ENCODE measurements around the gene TRIM15. TPM values are rescaled to one million over a fixed set of nuclear protein-coding genes. Genes with fewer than 3 reads are reported as not detected.

Gene TRIM15
- total and polyA plus RNA-seq, 2 experiments from 2014 or later: not detected

DNA sequence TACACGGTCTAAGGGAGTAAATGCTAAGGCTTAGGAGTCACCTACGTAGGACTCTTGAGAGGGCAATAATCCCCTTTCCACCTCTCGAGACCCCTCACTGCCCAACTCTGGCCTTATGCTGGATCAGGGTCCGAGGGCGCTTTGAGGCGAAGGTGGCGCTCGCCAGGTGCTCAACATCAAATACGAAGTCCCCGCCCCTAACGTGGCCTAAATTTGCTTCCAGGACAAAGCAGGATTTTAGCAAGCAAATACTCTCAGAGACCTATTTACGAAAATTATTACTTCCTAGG, 50.3 kb downstream of the TRIM15 start:
- Histone ChIP-seq H3K27ac (peak overlapping the region; percentile 85), H3K4me1 (ENCODE audit: insufficient read depth) (peaks cover 15% of the 10 kb centered on the region), H2AFZ (peak overlapping the region; percentile 95), H3K27me3 (replicated peaks; ENCODE audit: insufficient read depth) (no peaks in the 10 kb centered on the region), H3K9me3 (ENCODE audit: low read depth) (no peaks in the 10 kb centered on the region), H3K36me3 (ENCODE audit: low read depth) (no peaks in the 10 kb centered on the region), H4K20me1 (ENCODE audit: insufficient read depth) (no peaks in the 10 kb centered on the region), H3F3A (ENCODE audit: insufficient read depth) (peaks cover 8% of the 10 kb centered on the region; the same call in 1 of the 2 replicates), H3K4me2 (ENCODE audit: unreplicated experiment) (peak overlapping the region; percentile 90), H3K9me2 (ENCODE audit: insufficient read depth) (no peaks in the 10 kb centered on the region), H3K4me3 (peak overlapping the region; percentile 84), H3K79me2 (ENCODE audit: insufficient read depth) (peaks cover 43% of the 10 kb centered on the region), H3K9ac (peak overlapping the region; percentile 94)
- no peak for DNase-seq
- in situ Hi-C loops (cut with MboI): no loop called here
- TF ChIP-seq EZH2phosphoT487 (IDR thresholded peaks at IDR 0.05; ENCODE audit: insufficient read depth, low read depth) (no peak), EZH2 (IDR thresholded peaks at IDR 0.05; ENCODE audit: insufficient read depth, poor library complexity, severe bottlenecking) (no peak)
- WGBS, 2 experiments (ENCODE audit: low coverage in 1 of 2, low lambda C conversion rate in 2 of 2, missing lambda C conversion rate in 2 of 2): 1% methylated on average over 12 of the region's 12 CpGs

DNA sequence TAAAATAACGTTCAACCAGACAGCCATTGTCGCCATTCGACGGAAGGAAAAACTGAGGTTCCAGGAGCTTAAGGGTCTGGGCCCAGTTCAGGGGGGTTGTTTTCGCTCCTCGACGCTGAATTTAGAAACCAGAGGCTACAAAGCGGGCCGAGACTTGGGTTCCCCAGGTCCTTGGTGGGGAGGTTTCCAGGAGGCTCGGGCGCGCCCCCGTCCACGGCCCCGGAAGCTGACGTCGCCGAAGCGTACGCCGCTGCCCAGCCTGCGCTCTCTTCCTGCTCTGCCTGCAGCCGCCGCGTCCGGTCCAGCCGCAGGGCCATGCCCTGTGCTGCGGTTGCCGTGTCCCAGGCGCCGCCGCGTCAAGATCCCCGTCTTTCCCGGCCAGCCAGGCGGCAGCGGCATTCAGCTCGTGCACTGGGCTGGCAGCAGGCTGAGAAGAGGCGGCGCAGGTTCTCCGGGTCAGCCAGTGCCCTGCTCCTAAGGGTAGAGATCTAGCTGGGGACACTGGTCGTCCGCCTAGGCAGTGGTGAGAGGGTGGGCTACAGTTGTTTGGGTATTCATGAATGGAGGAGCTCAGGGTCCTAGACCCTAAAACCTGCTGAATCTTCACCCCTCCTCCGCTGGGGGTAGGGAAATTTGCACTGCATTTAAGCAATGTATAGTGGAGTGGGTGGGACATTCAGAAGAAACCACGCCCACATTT, 50.8 kb downstream of the TRIM15 start:
- no peaks in the 10 kb centered on the region for H4K20me1 ChIP-seq (ENCODE audit: insufficient read depth)
- H3F3A ChIP-seq (ENCODE audit: insufficient read depth): 0 out of 2 replicates have a peak, but pooled peaks cover 7% of the 10 kb centered on the region
- WGBS, 2 experiments (ENCODE audit: low coverage in 1 of 2, low lambda C conversion rate in 2 of 2, missing lambda C conversion rate in 2 of 2): 1 to 2% methylated on average over 43 to 45 of the region's 45 CpGs
- in situ Hi-C loops (cut with MboI): no loop called here
- peak; percentile 91 for DNase-seq
- peak overlapping the region; percentile 94 for H3K9ac ChIP-seq
- H3K9me2 ChIP-seq (ENCODE audit: insufficient read depth): no peaks in the 10 kb centered on the region
- H3K9me3 ChIP-seq (ENCODE audit: low read depth): no peaks in the 10 kb centered on the region
- H3K27me3 ChIP-seq (replicated peaks; ENCODE audit: insufficient read depth): no peaks in the 10 kb centered on the region
- peak overlapping the region; percentile 85 for H3K27ac ChIP-seq
- no peaks in the 10 kb centered on the region for H3K36me3 ChIP-seq (ENCODE audit: low read depth)
- H3K4me2 ChIP-seq (ENCODE audit: unreplicated experiment): peak overlapping the region; percentile 90
- no peak for TF ChIP-seq EZH2 (IDR thresholded peaks at IDR 0.05; ENCODE audit: insufficient read depth, poor library complexity, severe bottlenecking)
- TF ChIP-seq EZH2phosphoT487 (IDR thresholded peaks at IDR 0.05; ENCODE audit: insufficient read depth, low read depth): no peak
- H3K4me3 ChIP-seq: peak overlapping the region; percentile 84
- H3K4me1 ChIP-seq (ENCODE audit: insufficient read depth): peaks cover 15% of the 10 kb centered on the region
- H2AFZ ChIP-seq: peak overlapping the region; percentile 95
- H3K79me2 ChIP-seq (ENCODE audit: insufficient read depth): peaks cover 38% of the 10 kb centered on the region

DNA sequence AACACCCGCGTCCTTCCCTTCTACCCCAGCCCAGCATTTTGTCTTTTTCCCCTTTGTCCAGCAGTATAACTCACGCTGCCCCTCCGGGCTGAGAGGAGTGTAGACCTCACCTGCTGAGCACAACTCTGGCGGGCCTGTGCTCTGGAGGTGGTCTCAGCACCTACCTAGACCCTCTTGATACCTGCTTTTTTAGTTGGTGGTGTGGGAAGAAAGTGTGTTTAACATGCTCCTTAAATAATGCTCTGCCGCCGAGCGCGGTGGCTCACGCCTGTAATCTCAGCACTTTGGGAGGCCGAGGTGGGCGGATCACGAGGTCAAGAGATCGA, 51.3 kb downstream of the TRIM15 start:
- WGBS, 2 experiments (ENCODE audit: low coverage in 1 of 2, low lambda C conversion rate in 2 of 2, missing lambda C conversion rate in 2 of 2): 44 to 73% methylated on average over 5 to 14 of the region's 14 CpGs
- DNase-seq: no peak
- in situ Hi-C loops (cut with MboI): no loop called here
- Histone ChIP-seq H3K9me3 (ENCODE audit: low read depth) (no peaks in the 10 kb centered on the region), H3K9ac (peak overlapping the region; percentile 94), H2AFZ (peak overlapping the region; percentile 95), H3K27me3 (replicated peaks; ENCODE audit: insufficient read depth) (no peaks in the 10 kb centered on the region), H3K36me3 (ENCODE audit: low read depth) (no peaks in the 10 kb centered on the region), H3K4me3 (peak overlapping the region; percentile 84), H3K4me2 (ENCODE audit: unreplicated experiment) (peak overlapping the region; percentile 90), H3K4me1 (ENCODE audit: insufficient read depth) (peaks cover 15% of the 10 kb centered on the region), H3K27ac (peak overlapping the region; percentile 85; the same call in 1 of the 2 replicates), H3K79me2 (ENCODE audit: insufficient read depth) (peaks cover 33% of the 10 kb centered on the region), H3K9me2 (ENCODE audit: insufficient read depth) (no peaks in the 10 kb centered on the region), H4K20me1 (ENCODE audit: insufficient read depth) (no peaks in the 10 kb centered on the region), H3F3A (ENCODE audit: insufficient read depth) (0 out of 2 replicates have a peak, but pooled peaks cover 7% of the 10 kb centered on the region)
- TF ChIP-seq EZH2 (IDR thresholded peaks at IDR 0.05; ENCODE audit: insufficient read depth, poor library complexity, severe bottlenecking): no peak
- TF ChIP-seq EZH2phosphoT487 (IDR thresholded peaks at IDR 0.05; ENCODE audit: insufficient read depth, low read depth): no peak

DNA sequence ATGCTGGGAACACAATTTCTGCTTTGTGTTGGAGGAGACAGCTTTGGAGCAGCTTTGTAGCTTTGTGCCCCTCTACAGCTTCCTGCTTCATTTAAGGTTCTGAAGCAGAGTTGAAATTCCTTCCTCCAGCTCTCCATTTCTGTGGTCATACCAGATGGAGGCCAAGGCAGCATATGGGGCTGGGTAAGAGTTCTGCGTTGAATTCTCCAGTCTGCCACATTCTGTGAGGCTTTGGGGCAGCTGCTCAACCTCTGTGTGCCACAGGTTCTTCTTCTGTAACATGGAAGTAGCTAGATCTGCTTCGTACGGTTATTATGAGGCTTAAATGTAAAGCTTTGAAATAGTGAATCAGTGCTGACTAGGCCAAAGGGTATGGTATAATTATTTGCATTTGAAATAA, 52.8 kb downstream of the TRIM15 start:
- peaks cover 14% of the 10 kb centered on the region for H3K4me1 ChIP-seq (ENCODE audit: insufficient read depth)
- H3K4me2 ChIP-seq (ENCODE audit: unreplicated experiment): no peak overlapping the region
- 0 out of 2 replicates have a peak, but pooled peaks cover 7% of the 10 kb centered on the region for H3F3A ChIP-seq (ENCODE audit: insufficient read depth)
- 12 to 17% methylated on average over 3 of the region's 3 CpGs for WGBS, 2 experiments (ENCODE audit: low coverage in 1 of 2, low lambda C conversion rate in 2 of 2, missing lambda C conversion rate in 2 of 2)
- H2AFZ ChIP-seq: no peak overlapping the region
- H3K9me2 ChIP-seq (ENCODE audit: insufficient read depth): no peaks in the 10 kb centered on the region
- no peak overlapping the region for H3K9ac ChIP-seq
- H3K36me3 ChIP-seq (ENCODE audit: low read depth): no peaks in the 10 kb centered on the region
- in situ Hi-C loops (cut with MboI): no loop called here
- no peak for DNase-seq
- TF ChIP-seq EZH2phosphoT487 (IDR thresholded peaks at IDR 0.05; ENCODE audit: insufficient read depth, low read depth) (no peak), EZH2 (IDR thresholded peaks at IDR 0.05; ENCODE audit: insufficient read depth, poor library complexity, severe bottlenecking) (no peak)
- no peaks in the 10 kb centered on the region for H3K9me3 ChIP-seq (ENCODE audit: low read depth)
- H3K27ac ChIP-seq: no peak overlapping the region
- H3K79me2 ChIP-seq (ENCODE audit: insufficient read depth): peaks cover 19% of the 10 kb centered on the region
- no peaks in the 10 kb centered on the region for H3K27me3 ChIP-seq (replicated peaks; ENCODE audit: insufficient read depth)
- no peaks in the 10 kb centered on the region for H4K20me1 ChIP-seq (ENCODE audit: insufficient read depth)
- H3K4me3 ChIP-seq: no peak overlapping the region

Measured in GM23248 (cell line).